HEK293 (cell line): ENCODE data around the gene TNNC1.

Experiments used
- CTCF ChIA-PET: fragments of 350-600 bp; formaldehyde crosslinking; extraction: SDS; loops from one replicate; lab custom pipeline; 2021; ENCODE audit warnings: antibody characterized with exemption; lab: Yijun Ruan, JAX
- POLR2A ChIA-PET: fragments of 300-600 bp; formaldehyde crosslinking; extraction: SDS; loops from one replicate; lab custom pipeline; 2020; ENCODE audit warnings: antibody characterized with exemption, inconsistent platforms; lab: Yijun Ruan, JAX
- H3K27ac ChIP-seq: fragments of 200-500 bp; sonication (Bioruptor generic); 2 replicates; pipeline ENCODE4 v1.5.1; 2014; ENCODE audit warnings: low read depth, low read length, control low read depth, inconsistent platforms; ENCODE audit errors: extremely low read depth
- H3K36me3 ChIP-seq, 2 experiments: fragments of 200-500 bp in 1 of 2; sonication (Bioruptor generic) in 1 of 2; 1 replicate in 1 of 2; 2 replicates in 1 of 2; pipeline ENCODE4 v1.5.1; 2014 to 2017; ENCODE audit warnings: inconsistent platforms in 2 of 2, low read length in 2 of 2; ENCODE audit not compliant: control insufficient read depth in 2 of 2, insufficient read depth in 1 of 2
- H3K4me1 ChIP-seq: fragments of 200-500 bp; sonication (Bioruptor generic); 2 replicates; pipeline ENCODE4 v1.5.1; 2014; ENCODE audit warnings: mild to moderate bottlenecking, low read length, inconsistent platforms; ENCODE audit not compliant: control insufficient read depth, insufficient read depth
- H3K4me3 ChIP-seq: 2 replicates; pipeline ENCODE4 v1.5.1; 2011; ENCODE audit warnings: low read depth, mild to moderate bottlenecking, control low read depth, low read length, moderate library complexity
- H3K9me3 ChIP-seq: fragments of 200-500 bp; sonication (Bioruptor generic); 2 replicates; pipeline ENCODE4 v1.5.1; 2014; ENCODE audit warnings: low read depth, low read length, inconsistent platforms; ENCODE audit not compliant: control insufficient read depth, insufficient read depth
- GLIS1 ChIP-seq: fragments of 450-650 bp; formaldehyde crosslinking; IDR thresholded peaks from 2 replicates; pipeline ENCODE4 v1.5.1; 2016; ENCODE audit warnings: missing biosample characterization, missing genetic modification characterization
- GLIS2 ChIP-seq: fragments of 450-650 bp; formaldehyde crosslinking; IDR thresholded peaks from 2 replicates; pipeline ENCODE4 v1.5.1; 2016; ENCODE audit warnings: missing biosample characterization, missing genetic modification characterization
- KLF1 ChIP-seq: fragments of 450-650 bp; formaldehyde crosslinking; IDR thresholded peaks from 2 replicates; pipeline ENCODE4 v1.5.1; 2016; ENCODE audit warnings: missing biosample characterization, missing genetic modification characterization
- KLF16 ChIP-seq: fragments of 450-650 bp; formaldehyde crosslinking; IDR thresholded peaks from 2 replicates; pipeline ENCODE4 v1.5.1; 2017; ENCODE audit warnings: missing biosample characterization, missing genetic modification characterization
- PRDM1 ChIP-seq: fragments of 450-650 bp; formaldehyde crosslinking; IDR thresholded peaks from 2 replicates; pipeline ENCODE4; 2016; ENCODE audit warnings: missing biosample characterization, missing genetic modification characterization
- SCRT1 ChIP-seq: fragments of 450-650 bp; formaldehyde crosslinking; IDR thresholded peaks from 2 replicates; pipeline ENCODE4 v1.5.1; 2016; ENCODE audit warnings: missing biosample characterization, missing genetic modification characterization, borderline replicate concordance
- SCRT2 ChIP-seq: fragments of 450-650 bp; formaldehyde crosslinking; IDR thresholded peaks from 2 replicates; pipeline ENCODE4 v1.5.1; 2016; ENCODE audit warnings: missing biosample characterization, missing genetic modification characterization
- SP2 ChIP-seq: fragments of 450-650 bp; formaldehyde crosslinking; IDR thresholded peaks from 2 replicates; pipeline ENCODE4 v1.5.1; 2016; ENCODE audit warnings: missing biosample characterization, missing genetic modification characterization
- SP3 ChIP-seq: fragments of 450-650 bp; formaldehyde crosslinking; IDR thresholded peaks from 2 replicates; pipeline ENCODE4 v1.5.1; 2016; ENCODE audit warnings: missing biosample characterization, missing genetic modification characterization
- ZFP69B ChIP-seq: fragments of 450-650 bp; formaldehyde crosslinking; IDR thresholded peaks from 2 replicates; pipeline ENCODE4 v1.5.1; 2016; ENCODE audit warnings: missing biosample characterization, missing genetic modification characterization
- ZIC2 ChIP-seq: fragments of 450-650 bp; formaldehyde crosslinking; IDR thresholded peaks from 2 replicates; pipeline ENCODE4 v1.5.1; 2016; ENCODE audit warnings: missing biosample characterization, missing genetic modification characterization
- ZNF133 ChIP-seq: fragments of 450-650 bp; formaldehyde crosslinking; IDR thresholded peaks from 2 replicates; pipeline ENCODE4 v1.5.1; 2016; ENCODE audit warnings: missing biosample characterization, missing genetic modification characterization
- ZNF140 ChIP-seq: fragments of 450-650 bp; formaldehyde crosslinking; IDR thresholded peaks from 2 replicates; pipeline ENCODE4 v1.5.1; 2016; ENCODE audit warnings: missing biosample characterization, missing genetic modification characterization
- ZNF16 ChIP-seq: fragments of 450-650 bp; formaldehyde crosslinking; IDR thresholded peaks from 2 replicates; pipeline ENCODE4 v1.5.1; 2016; ENCODE audit warnings: low read depth, missing biosample characterization, missing genetic modification characterization
- ZNF169 ChIP-seq: fragments of 450-650 bp; formaldehyde crosslinking; IDR thresholded peaks from 2 replicates; pipeline ENCODE4 v1.5.1; 2016; ENCODE audit warnings: missing biosample characterization, missing genetic modification characterization
- ZNF2 ChIP-seq: fragments of 450-650 bp; formaldehyde crosslinking; IDR thresholded peaks from 2 replicates; pipeline ENCODE4 v1.5.1; 2016; ENCODE audit warnings: missing biosample characterization, missing genetic modification characterization
- ZNF366 ChIP-seq: fragments of 450-650 bp; formaldehyde crosslinking; conservative IDR thresholded peaks from 2 replicates; pipeline ENCODE4 v1.5.1; 2016; ENCODE audit warnings: missing biosample characterization, missing genetic modification characterization
- ZNF585B ChIP-seq: fragments of 450-650 bp; formaldehyde crosslinking; IDR thresholded peaks from 2 replicates; pipeline ENCODE4 v1.5.1; 2016; ENCODE audit warnings: missing biosample characterization, missing genetic modification characterization
- ZNF626 ChIP-seq: fragments of 450-650 bp; sonication (Bioruptor Pico); formaldehyde crosslinking; IDR thresholded peaks from 2 replicates; pipeline ENCODE4 v1.5.1; 2018; ENCODE audit warnings: missing biosample characterization, missing genetic modification characterization, inconsistent platforms
- ZNF654 ChIP-seq: fragments of 450-650 bp; formaldehyde crosslinking; IDR thresholded peaks from 2 replicates; pipeline ENCODE4 v1.5.1; 2016; ENCODE audit warnings: low read depth, missing biosample characterization, missing genetic modification characterization
- ZNF76 ChIP-seq: fragments of 450-650 bp; formaldehyde crosslinking; IDR thresholded peaks from 2 replicates; pipeline ENCODE4; 2016; ENCODE audit warnings: low read depth, missing biosample characterization, missing genetic modification characterization, borderline replicate concordance
- ZNF777 ChIP-seq: fragments of 450-650 bp; formaldehyde crosslinking; IDR thresholded peaks from 2 replicates; pipeline ENCODE4 v1.5.1; 2017; ENCODE audit warnings: missing biosample characterization, missing genetic modification characterization, borderline replicate concordance
- TF ChIP-seq, protein P1 (sequence below): fragments of 450-650 bp; formaldehyde crosslinking; IDR thresholded peaks from 2 replicates; pipeline ENCODE4 v1.5.1; 2016; ENCODE audit warnings: missing biosample characterization, missing genetic modification characterization
- TF ChIP-seq, protein P2 (sequence below): fragments of 450-650 bp; formaldehyde crosslinking; IDR thresholded peaks from 2 replicates; pipeline ENCODE4 v1.5.1; 2017; ENCODE audit warnings: missing biosample characterization, missing genetic modification characterization
- TF ChIP-seq, protein P3 (sequence below): fragments of 450-650 bp; formaldehyde crosslinking; IDR thresholded peaks from 2 replicates; pipeline ENCODE4 v1.5.1; 2017; ENCODE audit warnings: missing biosample characterization, missing genetic modification characterization
- TF ChIP-seq, protein P4 (sequence below): fragments of 450-650 bp; formaldehyde crosslinking; IDR thresholded peaks from 2 replicates; pipeline ENCODE4 v1.5.1; 2016; ENCODE audit warnings: missing biosample characterization, missing genetic modification characterization

Gene TNNC1

DNA sequence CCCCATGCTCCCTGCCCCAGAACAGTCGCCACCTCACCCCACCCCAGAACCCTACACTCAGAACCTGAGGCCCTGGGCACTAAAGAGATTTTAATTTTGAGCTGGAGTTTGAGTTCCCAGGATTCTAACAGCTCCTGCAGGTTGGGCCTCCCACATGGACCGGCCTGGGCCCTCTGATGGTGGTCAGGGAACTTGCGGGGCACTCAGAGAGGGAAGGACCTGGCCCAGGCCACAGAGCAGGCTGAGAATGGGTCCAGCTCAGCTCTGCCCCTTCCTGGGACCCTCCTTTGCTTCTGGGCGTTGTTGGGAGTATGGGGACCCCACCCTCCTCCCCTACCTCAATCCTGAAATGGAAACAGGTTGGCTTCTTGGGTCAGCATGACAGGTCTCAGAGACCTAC lies 7.8 kb downstream of the TNNC1 start:
- ChIA-PET CTCF (interaction anchor here (0.8 to 7.9 kb wide), 8 partner anchors 11 to 226 kb away, joined by 3 to 97 read pairs (median 5); no protein-coding TSS in a partner anchor), POLR2A (no interaction called here)
- Histone ChIP-seq H3K36me3 (no peaks in the 10 kb centered on the region), H3K9me3 (no peaks in the 10 kb centered on the region), H3K4me1 (no peaks in the 10 kb centered on the region), H3K27ac (no peak overlapping the region), H3K4me3 (no peak overlapping the region)
- TF ChIP-seq GLIS2 (tag by site-specific recombination), result no peak
- no peak for TF ChIP-seq ZFP69B
- no peak for TF ChIP-seq ZNF169 (tag by site-specific recombination)
- TF ChIP-seq ZNF16, result no peak
- TF ChIP-seq KLF1 (tag by site-specific recombination), result no peak
- TF ChIP-seq PRDM1 (tag by site-specific recombination), result no peak
- TF ChIP-seq ZNF654, result no peak
- TF ChIP-seq ZNF777 (tag by site-specific recombination), result no peak
- TF ChIP-seq ZNF2, result no peak
- TF ChIP-seq ZNF140 (tag by site-specific recombination), result no peak
- TF ChIP-seq ZNF76 (tag by site-specific recombination), result no peak
- TF ChIP-seq ZNF585B (tag by site-specific recombination), result no peak
- no peak for TF ChIP-seq ZNF626 (tag by site-specific recombination)
- no peak for TF ChIP-seq SP3 (tag by site-specific recombination)

DNA sequence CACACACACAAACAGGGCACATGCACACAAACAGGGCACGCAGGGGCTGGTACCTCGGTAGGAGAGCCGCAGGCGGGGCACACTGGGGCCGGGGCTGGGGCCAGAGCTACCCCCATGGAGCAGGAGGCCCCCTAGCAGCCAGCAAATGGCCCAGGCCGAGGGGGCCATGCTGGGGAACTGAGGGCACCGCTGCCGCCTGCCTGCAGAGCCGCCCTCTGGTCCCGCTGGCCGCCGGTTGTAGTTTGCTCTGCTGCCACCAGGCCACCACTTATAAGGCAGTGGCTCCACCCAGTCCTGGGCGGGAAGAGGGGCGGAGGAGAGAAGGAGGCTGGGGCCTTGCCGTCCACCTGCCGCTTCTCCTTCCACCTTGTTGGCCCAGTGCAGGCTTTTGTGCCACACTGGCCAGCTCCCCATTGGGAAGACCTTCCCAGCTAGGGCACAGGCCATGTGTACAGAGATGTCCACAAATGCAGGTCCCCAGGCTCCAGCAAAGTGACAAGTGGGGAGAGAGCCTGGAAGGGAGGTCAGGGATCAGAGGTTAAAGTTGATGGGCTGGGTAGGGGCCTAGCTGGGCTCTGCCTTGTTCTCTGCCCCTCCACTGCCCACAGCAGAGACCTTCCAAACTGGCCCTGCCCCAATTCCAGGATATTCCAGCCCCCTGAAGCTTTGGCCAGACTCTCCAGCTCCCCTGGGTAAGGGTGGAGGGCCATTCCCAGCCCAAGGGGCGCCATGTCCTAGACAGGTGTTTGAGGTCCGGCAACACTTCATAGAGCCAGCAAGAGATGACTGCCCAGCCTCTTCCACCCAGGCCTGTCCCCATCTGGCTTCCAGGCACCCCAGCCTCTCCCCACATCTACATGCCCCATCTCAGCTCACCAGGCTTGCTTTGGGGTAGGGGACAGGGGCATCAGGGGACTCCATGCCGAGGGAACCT lies 8.7 kb downstream of the TNNC1 start, which contains the start of gene SEMA3G:
Gene SEMA3G, minus strand, starts transcription at position 244 of the 934 bp plus-strand sequence. Its CDS starts 76 bp downstream, at position 168.
- POLR2A ChIA-PET, result no interaction called here
- CTCF ChIA-PET, result interaction anchor here (0.7 to 7.9 kb wide), 5 partner anchors 12 to 105 kb away, joined by 3 to 97 read pairs (median 59); no protein-coding TSS in a partner anchor
- Histone ChIP-seq H3K9me3 (no peaks in the 10 kb centered on the region), H3K4me3 (no peak within 1 kb of the TSS), H3K36me3 (no peaks in the 10 kb centered on the region), H3K4me1 (no peaks in the 10 kb centered on the region), H3K27ac (no peak within 1 kb of the TSS)
- TF ChIP-seq, protein P1, sequence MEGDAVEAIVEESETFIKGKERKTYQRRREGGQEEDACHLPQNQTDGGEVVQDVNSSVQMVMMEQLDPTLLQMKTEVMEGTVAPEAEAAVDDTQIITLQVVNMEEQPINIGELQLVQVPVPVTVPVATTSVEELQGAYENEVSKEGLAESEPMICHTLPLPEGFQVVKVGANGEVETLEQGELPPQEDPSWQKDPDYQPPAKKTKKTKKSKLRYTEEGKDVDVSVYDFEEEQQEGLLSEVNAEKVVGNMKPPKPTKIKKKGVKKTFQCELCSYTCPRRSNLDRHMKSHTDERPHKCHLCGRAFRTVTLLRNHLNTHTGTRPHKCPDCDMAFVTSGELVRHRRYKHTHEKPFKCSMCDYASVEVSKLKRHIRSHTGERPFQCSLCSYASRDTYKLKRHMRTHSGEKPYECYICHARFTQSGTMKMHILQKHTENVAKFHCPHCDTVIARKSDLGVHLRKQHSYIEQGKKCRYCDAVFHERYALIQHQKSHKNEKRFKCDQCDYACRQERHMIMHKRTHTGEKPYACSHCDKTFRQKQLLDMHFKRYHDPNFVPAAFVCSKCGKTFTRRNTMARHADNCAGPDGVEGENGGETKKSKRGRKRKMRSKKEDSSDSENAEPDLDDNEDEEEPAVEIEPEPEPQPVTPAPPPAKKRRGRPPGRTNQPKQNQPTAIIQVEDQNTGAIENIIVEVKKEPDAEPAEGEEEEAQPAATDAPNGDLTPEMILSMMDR (tag by site-specific recombination), result peak; percentile 64
- TF ChIP-seq KLF16 (tag by site-specific recombination) (no peak), ZNF366 (tag by site-specific recombination) (peak; percentile 55), SP3 (tag by site-specific recombination) (peak; percentile 92), SP2 (tag by site-specific recombination) (peak; percentile 50), SCRT1 (peak; percentile 45; the same call in 1 of the 2 replicates), ZNF140 (tag by site-specific recombination) (no peak), KLF1 (tag by site-specific recombination) (0 out of 2 replicates have a peak, but pooled peaks have one; percentile 29), ZIC2 (tag by site-specific recombination) (peak; percentile 88), SCRT2 (tag by site-specific recombination) (peak; percentile 54), GLIS1 (tag by site-specific recombination) (peak; percentile 63), ZNF133 (tag by site-specific recombination) (peak; percentile 47; the same call in 1 of the 2 replicates)
- TF ChIP-seq, protein P2, sequence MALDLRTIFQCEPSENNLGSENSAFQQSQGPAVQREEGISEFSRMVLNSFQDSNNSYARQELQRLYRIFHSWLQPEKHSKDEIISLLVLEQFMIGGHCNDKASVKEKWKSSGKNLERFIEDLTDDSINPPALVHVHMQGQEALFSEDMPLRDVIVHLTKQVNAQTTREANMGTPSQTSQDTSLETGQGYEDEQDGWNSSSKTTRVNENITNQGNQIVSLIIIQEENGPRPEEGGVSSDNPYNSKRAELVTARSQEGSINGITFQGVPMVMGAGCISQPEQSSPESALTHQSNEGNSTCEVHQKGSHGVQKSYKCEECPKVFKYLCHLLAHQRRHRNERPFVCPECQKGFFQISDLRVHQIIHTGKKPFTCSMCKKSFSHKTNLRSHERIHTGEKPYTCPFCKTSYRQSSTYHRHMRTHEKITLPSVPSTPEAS (tag by site-specific recombination), result peak; percentile 80
- TF ChIP-seq, protein P3, sequence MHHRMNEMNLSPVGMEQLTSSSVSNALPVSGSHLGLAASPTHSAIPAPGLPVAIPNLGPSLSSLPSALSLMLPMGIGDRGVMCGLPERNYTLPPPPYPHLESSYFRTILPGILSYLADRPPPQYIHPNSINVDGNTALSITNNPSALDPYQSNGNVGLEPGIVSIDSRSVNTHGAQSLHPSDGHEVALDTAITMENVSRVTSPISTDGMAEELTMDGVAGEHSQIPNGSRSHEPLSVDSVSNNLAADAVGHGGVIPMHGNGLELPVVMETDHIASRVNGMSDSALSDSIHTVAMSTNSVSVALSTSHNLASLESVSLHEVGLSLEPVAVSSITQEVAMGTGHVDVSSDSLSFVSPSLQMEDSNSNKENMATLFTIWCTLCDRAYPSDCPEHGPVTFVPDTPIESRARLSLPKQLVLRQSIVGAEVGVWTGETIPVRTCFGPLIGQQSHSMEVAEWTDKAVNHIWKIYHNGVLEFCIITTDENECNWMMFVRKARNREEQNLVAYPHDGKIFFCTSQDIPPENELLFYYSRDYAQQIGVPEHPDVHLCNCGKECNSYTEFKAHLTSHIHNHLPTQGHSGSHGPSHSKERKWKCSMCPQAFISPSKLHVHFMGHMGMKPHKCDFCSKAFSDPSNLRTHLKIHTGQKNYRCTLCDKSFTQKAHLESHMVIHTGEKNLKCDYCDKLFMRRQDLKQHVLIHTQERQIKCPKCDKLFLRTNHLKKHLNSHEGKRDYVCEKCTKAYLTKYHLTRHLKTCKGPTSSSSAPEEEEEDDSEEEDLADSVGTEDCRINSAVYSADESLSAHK, result no peak
- TF ChIP-seq, protein P4, sequence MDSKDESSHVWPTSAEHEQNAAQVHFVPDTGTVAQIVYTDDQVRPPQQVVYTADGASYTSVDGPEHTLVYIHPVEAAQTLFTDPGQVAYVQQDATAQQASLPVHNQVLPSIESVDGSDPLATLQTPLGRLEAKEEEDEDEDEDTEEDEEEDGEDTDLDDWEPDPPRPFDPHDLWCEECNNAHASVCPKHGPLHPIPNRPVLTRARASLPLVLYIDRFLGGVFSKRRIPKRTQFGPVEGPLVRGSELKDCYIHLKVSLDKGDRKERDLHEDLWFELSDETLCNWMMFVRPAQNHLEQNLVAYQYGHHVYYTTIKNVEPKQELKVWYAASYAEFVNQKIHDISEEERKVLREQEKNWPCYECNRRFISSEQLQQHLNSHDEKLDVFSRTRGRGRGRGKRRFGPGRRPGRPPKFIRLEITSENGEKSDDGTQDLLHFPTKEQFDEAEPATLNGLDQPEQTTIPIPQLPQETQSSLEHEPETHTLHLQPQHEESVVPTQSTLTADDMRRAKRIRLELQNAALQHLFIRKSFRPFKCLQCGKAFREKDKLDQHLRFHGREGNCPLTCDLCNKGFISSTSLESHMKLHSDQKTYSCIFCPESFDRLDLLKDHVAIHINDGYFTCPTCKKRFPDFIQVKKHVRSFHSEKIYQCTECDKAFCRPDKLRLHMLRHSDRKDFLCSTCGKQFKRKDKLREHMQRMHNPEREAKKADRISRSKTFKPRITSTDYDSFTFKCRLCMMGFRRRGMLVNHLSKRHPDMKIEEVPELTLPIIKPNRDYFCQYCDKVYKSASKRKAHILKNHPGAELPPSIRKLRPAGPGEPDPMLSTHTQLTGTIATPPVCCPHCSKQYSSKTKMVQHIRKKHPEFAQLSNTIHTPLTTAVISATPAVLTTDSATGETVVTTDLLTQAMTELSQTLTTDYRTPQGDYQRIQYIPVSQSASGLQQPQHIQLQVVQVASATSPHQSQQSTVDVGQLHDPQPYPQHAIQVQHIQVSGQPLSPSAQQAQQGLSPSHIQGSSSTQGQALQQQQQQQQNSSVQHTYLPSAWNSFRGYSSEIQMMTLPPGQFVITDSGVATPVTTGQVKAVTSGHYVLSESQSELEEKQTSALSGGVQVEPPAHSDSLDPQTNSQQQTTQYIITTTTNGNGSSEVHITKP (tag by site-specific recombination), result peak; percentile 50
